HEK293T (cell line): Measurements from ENCODE around the gene THTPA.

ENCODE experiments used
- FOXA1 ChIP-seq: fragments of 450-650 bp; IDR thresholded peaks from 2 replicates; pipeline ENCODE4 v1.6.1; 2016; ENCODE audit warnings: mild to moderate bottlenecking
- FOXM1 ChIP-seq: fragments of 450-650 bp; IDR thresholded peaks from 2 replicates; pipeline ENCODE4 v1.6.1; 2017; ENCODE audit warnings: mild to moderate bottlenecking, borderline replicate concordance
- HDGF ChIP-seq: fragments of 450-650 bp; IDR thresholded peaks from 2 replicates; pipeline ENCODE4 v1.6.1; 2017; ENCODE audit warnings: antibody characterized with exemption, borderline replicate concordance
- SP1 ChIP-seq: fragments of 450-650 bp; IDR thresholded peaks from 2 replicates; pipeline ENCODE4 v1.6.1; 2017
- SUZ12 ChIP-seq: fragments of 450-650 bp; IDR thresholded peaks from 2 replicates; pipeline ENCODE4 v1.6.1; 2016; ENCODE audit warnings: mild to moderate bottlenecking
- TARDBP ChIP-seq: fragments of 450-650 bp; IDR thresholded peaks from 2 replicates; pipeline ENCODE4 v1.6.1; 2016
- TF ChIP-seq, protein P1 (sequence below): fragments of 450-650 bp; IDR thresholded peaks from 2 replicates; pipeline ENCODE4 v1.6.1; 2016

DNA sequence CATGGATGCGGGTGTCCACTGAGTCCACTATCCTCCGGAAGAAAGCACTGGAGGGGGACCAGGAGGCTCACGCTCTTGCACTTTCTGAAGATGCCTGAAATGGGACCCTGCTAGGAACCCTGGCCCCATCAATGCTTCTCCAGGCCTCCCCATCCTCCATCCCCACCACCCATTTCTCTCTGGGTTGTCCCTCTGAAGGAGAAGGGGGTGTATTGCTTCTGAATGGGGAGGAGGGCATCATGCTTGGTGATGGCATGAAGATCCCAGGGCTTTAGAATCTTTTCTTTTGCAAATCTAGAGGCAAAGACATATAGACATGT lies 23.2 kb downstream of the THTPA start:
- TF ChIP-seq FOXM1 (no peak), SUZ12 (no peak), TARDBP (no peak), HDGF (no peak), FOXA1 (no peak), SP1 (no peak)
- TF ChIP-seq, protein P1, sequence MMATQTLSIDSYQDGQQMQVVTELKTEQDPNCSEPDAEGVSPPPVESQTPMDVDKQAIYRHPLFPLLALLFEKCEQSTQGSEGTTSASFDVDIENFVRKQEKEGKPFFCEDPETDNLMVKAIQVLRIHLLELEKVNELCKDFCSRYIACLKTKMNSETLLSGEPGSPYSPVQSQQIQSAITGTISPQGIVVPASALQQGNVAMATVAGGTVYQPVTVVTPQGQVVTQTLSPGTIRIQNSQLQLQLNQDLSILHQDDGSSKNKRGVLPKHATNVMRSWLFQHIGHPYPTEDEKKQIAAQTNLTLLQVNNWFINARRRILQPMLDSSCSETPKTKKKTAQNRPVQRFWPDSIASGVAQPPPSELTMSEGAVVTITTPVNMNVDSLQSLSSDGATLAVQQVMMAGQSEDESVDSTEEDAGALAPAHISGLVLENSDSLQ: no peak
